Activated T-cell treated with anti-CD3 and anti-CD28 coated beads for 4 hours (primary cell): ENCODE measurements around the gene HS3ST1.

Experiments used
- DNase-seq: peaks from one replicate; pipeline ENCODE4 v3.0.0-alpha.2; 2020

The HS3ST1 gene

DNA sequence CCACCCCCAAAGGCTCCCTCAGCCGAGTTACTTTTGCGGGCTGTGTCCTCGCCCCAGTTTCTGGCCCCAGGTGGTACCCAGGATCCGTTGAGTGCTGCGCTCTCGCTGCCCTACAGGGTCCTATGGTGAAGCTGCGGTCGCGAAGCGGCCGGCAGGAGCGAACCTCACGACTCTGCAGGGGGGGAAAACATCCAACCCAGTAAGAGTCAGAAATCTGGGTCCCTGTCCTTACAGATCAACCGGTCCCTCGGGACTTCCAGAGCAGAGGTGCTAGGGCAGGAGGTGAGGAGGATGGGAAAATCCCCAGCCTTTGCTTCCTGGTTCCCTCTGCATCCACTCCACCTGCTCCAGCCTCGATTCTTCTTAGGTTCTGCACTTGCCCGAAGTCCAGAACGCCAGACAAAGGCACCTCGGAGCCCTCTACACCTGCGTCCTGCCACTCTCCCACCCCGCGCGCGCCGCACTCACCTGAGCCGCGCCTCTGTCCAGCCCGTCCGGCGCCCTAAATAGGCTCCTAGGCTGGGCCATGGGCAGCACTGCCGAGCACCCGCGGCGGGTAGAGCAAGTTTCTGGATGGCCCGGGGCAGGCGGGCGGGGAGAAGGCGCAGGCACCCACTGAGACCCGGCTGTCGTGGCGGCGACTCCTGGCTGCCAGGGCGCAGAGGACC lies at the start of gene HS3ST1:
TSS of gene HS3ST1 (minus strand) at position 664 of the 668 bp plus-strand sequence. CDS start 28,889 bp downstream, outside the sequence.
- no peak for DNase-seq

DNA sequence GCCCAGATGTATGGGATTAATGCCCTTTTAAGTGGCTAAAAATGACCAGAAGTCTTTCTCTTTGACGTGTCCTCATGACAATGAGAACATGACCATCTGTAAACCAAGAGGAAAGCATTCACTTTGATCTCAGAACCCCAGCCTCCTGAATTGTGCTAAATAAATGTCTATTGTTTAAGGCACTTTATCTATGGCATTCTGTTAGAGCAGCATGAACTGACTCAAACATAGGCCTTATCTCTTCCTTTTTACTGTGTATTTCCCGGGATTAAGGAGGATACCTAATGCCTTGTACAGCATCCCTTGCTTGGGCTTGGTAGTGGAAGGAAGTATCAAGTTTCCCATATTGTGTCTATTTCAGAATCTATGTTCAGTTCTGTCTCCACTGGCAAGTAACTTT lies 47.2 kb upstream of the HS3ST1 start:
- DNase-seq: no peak

DNA sequence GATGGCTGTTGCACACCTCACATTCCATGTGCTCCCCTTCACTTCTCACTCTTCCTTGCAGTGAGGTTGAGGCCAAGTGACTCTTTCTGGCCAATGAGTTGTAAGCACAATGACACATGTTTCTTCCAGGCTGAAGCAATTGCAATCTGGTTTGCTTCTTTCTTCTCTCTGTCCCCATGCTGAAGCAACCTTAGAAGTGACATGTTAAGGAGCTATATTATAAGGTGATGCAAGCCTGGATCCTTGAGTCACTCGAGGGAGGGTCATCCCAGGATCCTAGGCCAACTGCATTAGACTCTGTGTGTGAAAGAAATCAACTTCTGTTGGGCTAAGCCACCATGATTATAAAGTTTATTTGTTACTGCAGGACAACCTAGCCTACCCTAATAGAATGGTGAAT lies 45.5 kb upstream of the HS3ST1 start:
- no peak for DNase-seq

DNA sequence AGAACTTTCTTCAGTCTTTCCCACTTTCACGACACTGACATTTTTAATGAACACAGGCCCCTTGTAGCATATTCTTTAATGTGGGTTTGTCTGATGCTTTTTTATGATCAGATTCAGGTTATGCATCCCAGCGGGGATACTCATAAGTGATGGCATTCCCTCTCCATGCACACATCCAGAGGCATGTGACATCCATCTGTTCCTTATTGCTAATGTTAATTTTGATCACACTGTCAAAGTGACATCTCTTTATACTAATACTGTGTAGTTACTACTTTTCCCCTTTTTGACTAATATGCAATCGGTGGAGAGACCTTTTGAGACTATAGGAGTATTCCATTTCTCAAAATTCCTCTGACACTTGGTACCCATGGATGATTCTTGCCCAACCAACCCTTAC lies 43.8 kb upstream of the HS3ST1 start:
- no peak for DNase-seq

DNA sequence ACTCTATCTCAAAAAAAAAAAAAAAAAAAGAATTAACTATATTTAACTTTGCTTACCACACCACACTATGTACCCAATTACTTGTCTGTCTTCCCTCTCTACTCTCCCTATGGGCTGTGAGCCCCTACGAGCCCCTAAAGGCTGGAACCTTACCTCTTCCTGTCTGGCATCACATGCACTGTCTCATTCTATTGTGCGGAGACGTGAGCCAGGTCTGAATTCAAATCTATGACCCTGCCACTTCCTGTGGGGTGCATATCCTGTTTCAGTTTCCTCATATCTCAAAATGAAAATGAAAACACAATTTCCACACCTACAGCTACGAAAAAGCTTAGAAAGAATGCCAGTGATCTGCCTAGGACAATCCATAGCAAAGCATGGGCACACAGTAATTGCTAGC lies 42.9 kb upstream of the HS3ST1 start:
- peak; percentile 38 for DNase-seq

DNA sequence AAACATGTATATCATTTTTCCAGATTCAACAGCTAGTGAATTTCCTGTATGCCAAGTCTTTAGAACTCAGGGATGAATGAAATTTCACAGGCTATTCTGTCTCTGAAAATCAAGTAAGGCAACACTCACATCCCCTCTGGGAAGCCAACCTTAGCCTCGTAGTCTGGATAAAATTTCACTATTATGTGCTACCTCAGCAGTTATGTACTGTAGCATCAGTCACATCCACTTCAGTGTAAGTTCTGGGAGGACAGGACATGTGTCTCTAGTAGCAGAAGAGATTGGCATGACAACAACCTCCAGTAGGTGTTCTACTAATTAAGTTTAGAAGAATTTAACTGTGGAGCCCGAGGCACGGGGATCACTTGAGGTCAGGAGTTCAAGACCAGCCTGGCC lies 42.4 kb upstream of the HS3ST1 start:
- no peak for DNase-seq

DNA sequence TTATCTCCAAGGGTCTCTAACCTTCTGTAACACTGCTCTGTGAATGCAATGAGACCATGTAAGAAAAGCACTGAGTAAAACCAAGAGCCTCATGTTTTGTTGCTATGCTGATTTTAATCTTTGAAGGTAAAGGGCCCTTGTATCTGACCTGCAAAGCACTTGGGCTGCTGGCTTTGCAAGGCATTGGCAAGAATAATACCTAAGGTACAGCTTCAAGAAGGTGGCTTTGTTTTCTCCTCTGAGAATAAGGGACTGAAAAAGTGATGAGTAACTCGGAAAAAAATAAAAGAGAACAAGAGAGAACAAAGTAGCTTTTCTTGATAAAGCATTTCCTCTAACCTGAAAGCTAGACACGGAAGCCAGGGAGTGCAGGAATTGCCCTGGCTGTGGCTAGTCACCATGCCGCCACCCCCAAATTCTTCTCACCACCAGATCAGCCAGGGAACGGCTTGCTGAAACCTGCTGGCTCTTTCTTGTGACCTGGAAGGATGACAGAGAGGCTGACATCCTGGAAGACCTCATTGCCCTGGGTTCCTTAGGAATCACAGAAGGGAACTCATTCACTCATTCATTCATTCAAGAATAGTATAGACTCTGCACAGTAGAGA lies 41.8 kb upstream of the HS3ST1 start:
- DNase-seq: peak; percentile 18

DNA sequence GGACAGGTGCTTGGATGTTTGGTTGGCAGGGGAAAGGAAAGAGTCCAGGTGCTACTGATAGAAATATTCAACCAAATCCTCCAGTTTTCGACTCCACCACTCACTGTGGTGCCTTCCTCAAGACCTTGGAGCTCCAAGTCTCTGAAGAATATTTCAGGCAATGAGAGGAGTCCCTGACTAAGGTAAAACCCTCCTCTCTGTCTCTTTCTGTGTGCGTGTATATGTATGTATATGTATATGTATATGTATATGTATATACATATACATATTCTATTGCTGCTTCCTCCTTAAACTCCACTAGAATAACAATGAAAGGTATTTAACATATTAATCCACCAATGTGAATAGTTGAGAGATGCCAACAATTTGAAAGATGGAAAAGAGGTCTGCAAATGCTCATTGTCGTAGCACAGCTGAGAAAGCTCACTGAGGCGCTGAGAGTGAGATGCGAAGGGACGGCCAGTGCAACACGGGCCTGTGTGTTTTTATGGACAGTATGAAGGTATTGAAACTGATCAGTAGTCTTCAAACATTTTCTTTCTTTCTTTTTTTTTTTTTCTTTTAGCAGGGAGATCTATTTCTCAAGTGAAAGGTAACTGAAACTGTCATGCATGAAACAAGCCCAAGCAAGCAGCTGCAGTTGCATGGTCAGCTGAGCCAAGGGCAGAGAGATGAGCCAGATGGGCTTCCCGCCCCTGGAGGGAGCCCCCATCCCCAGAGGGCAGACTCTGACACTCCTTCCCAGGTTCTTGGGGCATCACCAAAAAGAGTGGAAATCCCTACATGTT lies 41.1 kb upstream of the HS3ST1 start:
- DNase-seq: no peak

DNA sequence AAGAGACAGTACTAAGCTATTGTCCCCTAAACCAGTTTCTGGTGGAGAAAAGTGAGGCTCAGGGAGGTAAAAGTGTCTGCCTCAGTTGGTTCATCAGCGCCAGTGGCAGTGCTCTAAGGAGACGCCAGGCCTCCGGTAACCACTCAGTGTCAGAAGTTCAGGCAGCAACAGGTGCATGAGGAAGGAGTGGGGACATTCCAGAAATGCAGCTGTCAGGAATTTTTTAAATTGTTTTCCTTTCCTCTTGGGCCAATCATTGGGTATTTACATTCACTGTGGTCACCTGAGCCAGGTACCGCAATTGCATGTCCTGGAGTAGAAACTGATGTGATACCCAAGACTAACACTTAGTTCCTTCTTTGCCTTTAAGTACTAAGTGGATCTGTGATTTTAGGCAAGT lies 40.2 kb upstream of the HS3ST1 start:
- no peak for DNase-seq

DNA sequence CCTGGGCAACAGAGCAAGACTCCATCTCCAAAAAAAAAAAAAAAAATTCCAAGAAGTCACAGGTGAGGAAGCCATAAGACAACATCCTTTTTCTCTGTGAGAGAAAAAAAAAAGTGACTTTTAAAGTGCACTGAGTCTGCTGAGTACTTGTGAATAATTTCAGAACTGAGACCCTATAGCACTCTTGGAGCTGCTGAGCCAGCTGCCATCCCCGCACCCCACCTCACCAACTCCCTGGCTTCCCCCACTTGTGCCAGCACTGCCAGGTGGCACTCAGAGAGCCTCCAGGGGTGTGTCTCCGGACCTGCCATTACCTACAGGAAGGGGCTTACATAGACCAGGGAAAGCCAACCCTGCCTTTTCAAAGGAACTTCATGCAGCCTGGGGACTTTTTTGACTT lies 39.2 kb upstream of the HS3ST1 start:
- DNase-seq: no peak

DNA sequence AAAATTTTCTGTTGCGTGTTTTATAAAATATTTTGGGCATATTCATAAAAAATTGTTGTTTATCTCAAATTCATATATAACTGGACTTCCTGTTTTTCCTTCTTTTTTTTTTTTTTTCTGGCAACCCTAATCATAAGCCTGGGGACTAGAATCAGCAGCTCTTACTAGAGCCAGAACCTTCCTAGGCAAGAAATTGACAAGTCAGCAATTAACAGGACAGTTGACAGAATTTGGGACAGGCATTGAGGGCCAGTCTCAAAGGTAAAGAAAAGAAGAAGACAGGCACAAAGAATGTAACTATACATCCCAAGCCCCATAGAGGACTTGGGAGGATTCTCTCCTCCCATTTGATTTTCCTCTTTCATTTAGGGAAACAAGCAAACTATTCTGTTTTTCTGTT lies 35.0 kb upstream of the HS3ST1 start:
- no peak for DNase-seq

DNA sequence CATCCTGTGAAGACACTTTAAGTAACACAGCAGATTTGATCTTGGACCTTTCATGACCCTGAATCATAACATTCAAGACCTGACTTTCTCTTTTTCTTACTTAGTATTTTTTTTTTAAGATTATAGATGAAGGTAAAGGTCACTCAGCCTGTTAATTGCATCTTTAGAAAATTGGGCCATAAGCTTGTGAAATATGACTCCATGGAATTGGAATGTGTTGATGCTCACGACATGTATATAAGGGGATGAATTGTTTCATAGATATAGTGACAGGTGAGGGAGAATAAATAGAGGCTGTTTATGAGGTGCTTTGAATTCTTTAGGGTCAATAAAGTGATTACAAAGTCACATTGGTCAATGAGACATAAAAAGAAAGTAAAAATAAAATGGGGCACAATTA lies 27.7 kb upstream of the HS3ST1 start:
- DNase-seq: no peak

DNA sequence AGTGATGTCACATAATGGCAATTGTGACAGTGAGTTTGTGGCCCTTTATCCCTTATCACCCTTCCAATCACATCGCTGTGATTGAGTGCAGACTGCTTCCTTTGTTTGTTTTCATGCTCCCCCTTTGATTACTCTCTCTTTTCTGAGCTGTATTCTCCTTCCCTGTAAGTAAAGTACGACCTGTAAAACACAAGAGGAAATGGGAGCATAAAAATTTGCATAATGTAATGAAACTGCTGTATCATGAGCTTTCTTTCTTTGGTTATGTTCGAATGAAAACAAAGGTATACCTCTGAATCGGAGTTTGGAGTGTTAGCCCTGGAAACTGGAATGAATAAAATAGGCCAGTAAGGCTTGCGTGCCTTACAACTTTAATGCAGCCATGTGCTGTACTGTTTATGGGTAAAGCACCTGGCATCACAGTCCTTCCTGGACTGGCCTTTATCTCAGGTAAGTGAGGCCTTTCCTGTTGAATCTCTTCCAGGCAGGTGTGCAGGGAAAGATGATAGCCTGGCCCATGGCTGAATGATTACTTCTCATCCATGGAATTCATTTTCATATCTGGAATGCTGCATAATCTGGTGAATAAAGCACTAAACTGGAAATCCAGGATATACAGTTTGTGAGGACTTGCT lies 26.6 kb upstream of the HS3ST1 start:
- DNase-seq: no peak

DNA sequence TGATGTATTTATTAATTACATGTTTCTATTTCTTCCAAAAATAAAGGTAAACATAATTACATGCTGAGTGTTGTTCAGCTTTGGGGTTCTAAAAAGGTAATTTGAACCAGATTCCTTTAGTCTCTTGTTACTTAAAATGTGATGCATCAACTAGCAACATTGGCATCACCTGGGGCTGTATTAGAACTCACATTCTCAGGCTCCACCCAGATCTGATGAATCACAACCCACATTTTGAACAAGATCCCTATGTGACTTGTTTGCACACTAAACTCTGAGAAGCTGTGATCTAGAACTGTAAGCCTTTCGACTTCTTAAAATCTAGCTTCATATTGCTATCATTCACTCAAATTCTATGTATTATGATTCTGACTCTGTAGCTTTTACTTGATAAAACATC lies 23.0 kb upstream of the HS3ST1 start:
- DNase-seq: no peak

DNA sequence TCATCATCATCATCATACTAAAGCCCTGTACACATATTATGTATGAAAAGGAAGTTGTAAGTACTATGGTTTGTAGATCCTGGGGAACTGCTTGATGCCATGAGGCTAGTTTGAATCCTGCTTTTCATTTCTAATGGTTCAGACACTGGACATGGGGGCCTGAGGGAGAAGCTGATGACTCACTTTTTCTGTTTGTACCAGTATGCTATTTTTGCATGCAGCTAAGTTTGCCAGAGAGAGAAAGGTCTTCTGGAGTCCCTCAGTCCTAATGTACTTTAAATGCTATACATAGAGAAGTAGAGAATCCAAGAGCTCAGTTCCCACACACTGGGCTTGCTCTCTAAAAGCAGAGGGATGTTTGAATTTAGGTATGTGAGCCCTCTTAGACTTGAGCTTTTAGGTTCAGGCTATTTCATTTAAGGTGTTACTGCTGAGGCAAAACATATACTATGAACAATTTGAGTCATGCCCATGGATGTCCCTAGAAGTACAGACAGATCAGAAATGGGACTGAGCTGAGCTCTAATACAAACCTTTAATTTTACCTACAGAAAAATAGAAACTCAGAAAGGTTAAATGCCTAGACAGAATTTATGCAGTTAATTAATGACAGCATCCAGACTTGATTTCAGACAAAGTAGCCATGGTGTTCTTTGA lies 17.6 kb upstream of the HS3ST1 start:
- no peak for DNase-seq

DNA sequence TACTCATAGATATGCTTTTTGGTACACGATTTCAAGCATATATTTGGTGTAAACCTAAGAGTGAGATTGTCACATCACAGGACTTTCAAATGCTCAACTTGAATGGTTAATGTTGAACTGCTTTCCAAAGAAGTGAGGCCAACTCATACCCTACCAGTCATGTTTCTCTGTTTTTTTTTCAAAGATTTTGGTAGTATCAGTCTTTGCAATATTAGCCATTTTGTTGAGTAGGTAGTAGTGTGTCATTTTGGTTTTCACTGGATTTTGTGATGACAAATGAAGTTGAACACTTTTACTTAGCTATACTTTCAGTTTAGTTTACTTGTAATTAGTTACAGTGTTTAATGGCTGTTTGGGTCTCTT lies 12.5 kb upstream of the HS3ST1 start:
- no peak for DNase-seq

DNA sequence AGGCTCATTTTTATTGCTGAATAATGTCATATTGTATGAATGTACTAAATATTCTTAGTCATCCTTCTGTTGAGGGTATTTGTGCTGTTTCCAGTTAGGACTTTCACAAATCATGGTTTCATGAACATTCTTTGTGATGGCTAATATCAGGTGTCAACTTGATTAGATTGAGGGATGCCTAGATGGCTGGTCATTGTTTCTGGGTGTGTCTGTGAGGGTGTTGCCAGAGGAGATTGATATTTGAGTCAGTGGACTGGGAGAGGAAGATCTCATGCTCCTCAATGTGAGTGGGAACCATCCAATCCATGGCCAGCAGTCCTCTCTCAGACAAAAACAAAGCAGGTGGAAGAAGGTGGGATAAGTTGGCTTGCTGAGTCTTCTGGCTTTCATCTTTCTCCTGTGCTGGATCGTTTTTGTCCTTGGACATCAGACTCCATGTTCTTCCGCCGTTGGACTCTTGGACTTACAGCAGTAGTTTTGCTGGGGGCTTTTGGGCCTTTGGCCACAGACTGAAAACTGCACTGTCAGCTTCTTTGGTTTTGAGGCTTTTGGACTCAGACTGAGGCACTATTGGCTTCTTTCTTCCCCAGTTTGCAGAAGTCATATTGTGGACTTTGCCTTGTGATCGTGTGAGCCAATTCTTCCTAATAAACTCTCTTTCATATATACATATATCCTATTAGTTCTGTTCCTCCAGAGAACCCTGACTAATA lies 11.9 kb upstream of the HS3ST1 start:
- no peak for DNase-seq

DNA sequence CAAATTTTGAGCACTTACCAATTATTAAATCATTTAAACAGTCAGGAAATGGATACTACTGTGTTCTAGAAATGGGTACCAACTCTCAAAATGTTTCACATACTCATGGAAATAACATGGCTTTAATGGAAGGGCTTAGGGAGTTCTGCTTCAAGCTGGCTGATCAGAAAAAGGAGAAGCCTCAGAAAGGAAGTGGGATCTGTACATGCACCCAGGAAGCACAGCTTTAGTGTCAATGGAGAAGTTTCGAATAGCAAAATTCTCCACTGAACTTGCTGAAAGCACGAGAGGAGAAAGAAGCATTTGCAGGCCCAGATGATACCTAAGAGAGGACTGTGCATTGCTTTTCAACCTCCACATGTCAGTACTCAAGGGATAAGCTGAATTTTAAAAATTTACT lies 11.1 kb upstream of the HS3ST1 start:
- DNase-seq: no peak

DNA sequence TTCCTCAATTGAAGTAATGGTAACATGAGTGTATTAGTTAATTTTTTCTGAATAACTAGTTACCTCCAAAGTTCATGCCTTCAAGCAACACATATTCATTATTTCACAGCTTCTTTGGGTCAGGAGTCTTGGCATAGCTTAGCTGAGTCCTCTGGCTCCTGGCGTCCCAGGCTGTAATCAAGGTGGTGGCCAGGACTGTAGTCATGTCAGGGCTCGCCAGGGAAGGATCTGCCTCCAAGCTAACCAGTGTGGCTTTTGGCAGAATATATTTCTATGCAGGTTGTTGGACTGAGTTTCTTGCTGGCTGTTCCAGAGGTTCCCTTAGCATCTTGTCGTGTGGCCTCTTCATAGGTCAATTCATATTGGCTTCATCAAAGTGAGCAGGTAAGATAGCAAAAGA lies 10.0 kb upstream of the HS3ST1 start:
- no peak for DNase-seq

DNA sequence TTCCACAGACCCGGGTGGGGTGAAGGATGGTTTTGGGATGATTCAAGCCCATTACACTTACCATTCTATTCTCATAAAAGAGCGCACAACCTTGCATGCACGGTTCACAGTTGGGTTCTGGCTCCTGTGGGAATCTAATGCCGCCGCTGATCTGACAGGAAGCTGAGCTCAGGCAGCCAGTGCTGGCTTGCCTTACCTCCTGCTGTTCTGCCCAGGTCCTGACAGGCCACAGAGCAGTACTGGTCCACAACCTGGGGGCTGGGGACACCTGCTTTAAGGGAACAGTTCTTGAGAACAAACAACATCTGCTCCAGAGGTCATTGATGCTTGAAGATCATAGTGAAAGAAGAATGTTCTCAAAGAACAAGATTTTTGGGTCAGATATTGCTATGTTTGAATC lies 8.0 kb upstream of the HS3ST1 start:
- DNase-seq: no peak

DNA sequence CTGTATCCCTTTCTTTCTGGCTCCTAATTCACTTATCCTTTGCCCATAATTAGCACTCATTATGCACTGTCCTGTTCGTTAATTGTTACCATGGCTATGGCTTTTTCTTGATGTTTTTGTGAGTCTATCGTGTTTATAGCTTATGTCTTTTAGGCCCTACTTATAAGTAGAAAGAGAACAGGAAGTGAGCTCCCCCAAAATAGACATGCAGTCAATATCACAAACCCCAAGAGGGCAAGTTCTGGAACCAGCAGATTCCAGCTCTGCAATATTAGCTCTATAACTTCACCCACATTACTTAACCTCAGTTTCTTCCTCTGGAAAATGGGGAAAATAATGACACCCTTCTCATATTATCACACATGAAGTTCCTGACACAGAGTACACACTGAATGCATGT lies 7.4 kb upstream of the HS3ST1 start:
- DNase-seq: no peak

DNA sequence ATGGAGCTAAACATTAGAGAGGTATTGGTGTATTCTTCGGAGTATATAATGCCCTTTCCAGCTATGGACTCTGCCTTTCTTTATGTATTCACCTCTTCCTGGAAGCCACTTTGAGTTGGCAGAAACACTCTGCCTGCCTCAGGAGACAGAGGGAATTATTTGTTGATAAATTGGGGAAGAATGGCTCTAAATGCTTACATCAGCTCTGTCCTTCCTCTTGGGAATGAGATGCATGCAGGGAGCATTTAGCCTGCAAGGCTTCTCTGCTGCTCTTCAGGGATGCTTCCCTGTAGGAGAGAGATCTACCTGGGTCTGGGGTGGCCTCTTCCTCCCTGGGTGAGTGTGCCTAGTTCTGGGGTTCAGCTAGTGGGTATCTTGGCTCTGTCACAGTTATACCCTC lies 6.9 kb upstream of the HS3ST1 start:
- DNase-seq: no peak

DNA sequence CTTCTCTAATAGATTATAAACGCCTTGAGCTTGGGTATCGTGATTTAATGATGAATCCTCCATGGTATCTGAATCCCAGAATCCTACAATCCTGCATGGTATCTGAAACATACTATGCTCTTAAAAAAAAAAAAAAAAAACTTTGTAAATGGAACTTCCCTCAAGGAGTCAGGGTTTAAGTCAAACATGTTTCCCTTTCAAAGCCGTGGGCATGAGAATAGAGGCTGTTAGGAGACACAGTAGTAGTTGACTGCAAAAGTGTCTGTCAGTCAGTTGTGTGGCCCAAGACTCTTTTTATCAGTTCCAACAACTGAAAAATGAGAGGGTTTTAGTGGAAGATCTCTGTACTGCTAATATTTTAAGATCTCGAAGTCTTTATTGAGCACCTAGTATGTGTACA lies 2.4 kb upstream of the HS3ST1 start:
- no peak for DNase-seq
